K562 (cell line): Measurements from ENCODE around the gene MOB1A. TPM values are rescaled to one million over a fixed set of nuclear protein-coding genes. Genes with fewer than 3 reads are reported as not detected.

Experiments used
- ATAC-seq: fragments of 200-7000 bp; cut with Tn5 transposase; 3 replicates; pipeline ENCODE4 v1.9.1; 2020; ENCODE audit warnings: moderate library complexity
- BruUV-seq: library from RNA; stranded (reverse); fragments of 400-500 nt; replicated peaks from 2 replicates; lab custom pipeline; 2021; lab: Mats Ljungman, UMichigan
- CTCF ChIA-PET: fragments of 300-600 bp; formaldehyde crosslinking; extraction: SDS; loops from one replicate; lab custom pipeline; 2021; ENCODE audit warnings: low intra/inter-chr PET ratio; lab: Yijun Ruan, JAX
- POLR2A ChIA-PET: fragments of 300-600, 350-650 bp; sonication (Branson Sonifier 250); formaldehyde crosslinking; extraction: SDS; loops from one replicate; lab custom pipeline; 2021; ENCODE audit warnings: antibody characterized with exemption, inconsistent platforms; lab: Yijun Ruan, JAX
- DNase-seq, 4 experiments: peaks; one replicate each; pipeline versions ENCODE4 v3.0.0 to v3.0.0-alpha.2; 2011 to 2018; ENCODE audit warnings: low spot score in 3 of 4, mixed read lengths in 3 of 4; ENCODE audit errors: extremely low read depth in 1 of 4
- FAIRE-seq: peaks from 2 replicates; lab custom pipeline; 2011; peaks lifted over from hg19 to GRCh38; lab: Jason Lieb, UNC
- H2AFZ ChIP-seq: 2 replicates; pipeline ENCODE4 v1.6.0; 2011; ENCODE audit warnings: low read depth, low read length, control low read depth, inconsistent platforms
- H3K27ac ChIP-seq: fragments of 200-600 bp; 3 replicates; pipeline ENCODE4 v1.8.0; 2011; ENCODE audit warnings: low read depth, mild to moderate bottlenecking, control low read depth, inconsistent platforms, low read length, moderate library complexity, mixed read lengths; ENCODE audit errors: extremely low read depth
- H3K27me3 ChIP-seq, 2 experiments: fragments of 300-600 bp in 1 of 2; 2 replicates in 1 of 2; 3 replicates in 1 of 2; pipeline versions ENCODE4 v1.6.0 to v1.8.0; 2011; ENCODE audit warnings: inconsistent platforms in 2 of 2, low read length in 2 of 2, mild to moderate bottlenecking in 1 of 2, mixed read lengths in 1 of 2, moderate library complexity in 1 of 2; ENCODE audit not compliant: control insufficient read depth in 2 of 2, insufficient read depth in 2 of 2
- H3K36me3 ChIP-seq: fragments of 300-600 bp; 3 replicates; pipeline ENCODE4 v1.8.0; 2011; ENCODE audit warnings: mild to moderate bottlenecking, low read length, inconsistent platforms; ENCODE audit not compliant: control insufficient read depth, insufficient read depth
- H3K4me1 ChIP-seq, 2 experiments: fragments of 200-600 bp in 1 of 2; replicated peaks in 1 of 2; 2 replicates in 1 of 2; 3 replicates in 1 of 2; pipeline versions ENCODE4 v1.5.1 to v1.8.0; 2011; ENCODE audit warnings: inconsistent platforms in 2 of 2, low read length in 2 of 2, mild to moderate bottlenecking in 1 of 2, mixed read lengths in 1 of 2, moderate library complexity in 1 of 2; ENCODE audit not compliant: control insufficient read depth in 2 of 2, insufficient read depth in 2 of 2
- H3K4me2 ChIP-seq: 2 replicates; pipeline ENCODE4 v1.6.1; 2011; ENCODE audit warnings: low read length, control low read depth, inconsistent platforms, mixed read lengths; ENCODE audit not compliant: insufficient read depth
- H3K4me3 ChIP-seq: fragments of 200-600 bp; sonication (generic), shearing (Covaris generic); 2 replicates; pipeline ENCODE4 v1.5.1; 2016; ENCODE audit warnings: control low read depth, inconsistent platforms
- H3K79me2 ChIP-seq: fragments of 200-600 bp; 3 replicates; pipeline ENCODE4 v1.8.0; 2011; ENCODE audit warnings: low read length, inconsistent platforms; ENCODE audit not compliant: control insufficient read depth, insufficient read depth
- H3K9ac ChIP-seq, 2 experiments: 2 replicates each; pipeline versions ENCODE4 v1.6.0 to v1.6.1; 2011; ENCODE audit warnings: low read depth in 2 of 2, low read length in 2 of 2, control low read depth in 1 of 2, inconsistent platforms in 1 of 2, mild to moderate bottlenecking in 1 of 2, mixed read lengths in 1 of 2; ENCODE audit not compliant: insufficient read depth in 1 of 2
- H3K9me1 ChIP-seq: one replicate; pipeline ENCODE4 v1.6.0; 2011; ENCODE audit warnings: inconsistent platforms, mild to moderate bottlenecking, low read length, moderate library complexity; ENCODE audit not compliant: control insufficient read depth, insufficient read depth
- H3K9me3 ChIP-seq: replicated peaks from 2 replicates; pipeline ENCODE4 v1.5.1; 2011; ENCODE audit warnings: low read depth, low read length, inconsistent platforms; ENCODE audit not compliant: control insufficient read depth, insufficient read depth
- H4K20me1 ChIP-seq: replicated peaks from 2 replicates; pipeline ENCODE4 v1.6.1; 2011; ENCODE audit warnings: low read length, inconsistent platforms, mixed read lengths; ENCODE audit not compliant: control insufficient read depth, insufficient read depth
- ATF4 ChIP-seq: fragments of 450-650 bp; formaldehyde crosslinking; IDR thresholded peaks from 2 replicates; pipeline ENCODE4 v1.4.0; 2022; ENCODE audit warnings: mild to moderate bottlenecking, moderate library complexity
- CSDE1 ChIP-seq, 2 experiments: fragments of 450-650 bp; IDR thresholded peaks; 2 replicates each; pipeline ENCODE4 v1.6.1; 2016; ENCODE audit warnings: mild to moderate bottlenecking in 1 of 2
- EHMT2 ChIP-seq: fragments of 450-650 bp; IDR thresholded peaks from 2 replicates; pipeline ENCODE4 v1.6.1; 2018; ENCODE audit warnings: antibody characterized with exemption
- ELK3 ChIP-seq: fragments of 450-650 bp; formaldehyde crosslinking; IDR thresholded peaks from 2 replicates; pipeline ENCODE4 v1.4.0; 2020; ENCODE audit warnings: mild to moderate bottlenecking
- HDAC1 ChIP-seq, 2 experiments: fragments of 450-650 bp; IDR thresholded peaks; 2 replicates each; pipeline ENCODE4 v1.6.1; 2016 to 2017; ENCODE audit warnings: inconsistent platforms in 1 of 2, mild to moderate bottlenecking in 1 of 2, moderate library complexity in 1 of 2
- IFI16 ChIP-seq: fragments of 250-450 bp; sonication (Bioruptor Pico); IDR thresholded peaks from 2 replicates; pipeline ENCODE4 v2.1.2; 2022; ENCODE audit warnings: mild to moderate bottlenecking, inconsistent platforms
- IRF2 ChIP-seq: sonication (generic); formaldehyde crosslinking; IDR thresholded peaks from 2 replicates; pipeline ENCODE4 v1.8.1; 2022; ENCODE audit warnings: mild to moderate bottlenecking, missing genetic modification reagents
- JUNB ChIP-seq: fragments of 450-650 bp; formaldehyde crosslinking; conservative IDR thresholded peaks from 2 replicates; pipeline ENCODE4 v1.4.0; 2020; ENCODE audit warnings: mild to moderate bottlenecking
- JUND ChIP-seq, 2 experiments: IDR thresholded peaks; 2 replicates in 1 of 2; 3 replicates in 1 of 2; pipeline ENCODE4 v1.6.1; 2011; ENCODE audit warnings: borderline replicate concordance in 2 of 2, low read depth in 2 of 2, low read length in 2 of 2, improper control_type of control experiment in 1 of 2, missing biosample characterization in 1 of 2, missing genetic modification characterization in 1 of 2, missing genetic modification reagents in 1 of 2
- LARP7 ChIP-seq: fragments of 450-650 bp; IDR thresholded peaks from 2 replicates; pipeline ENCODE4 v1.6.1; 2016
- MLLT1 ChIP-seq, 2 experiments: fragments of 450-650 bp; IDR thresholded peaks; 2 replicates each; pipeline ENCODE4 v1.6.1; 2016
- PHF8 ChIP-seq: fragments of 200-600 bp; sonication (generic); IDR thresholded peaks from 2 replicates; pipeline ENCODE4 v1.6.1; 2012; ENCODE audit warnings: mixed run types, mild to moderate bottlenecking, inconsistent platforms, low read length, moderate library complexity, borderline replicate concordance
- RB1 ChIP-seq: fragments of 450-650 bp; IDR thresholded peaks from 2 replicates; pipeline ENCODE4 v1.6.1; 2017; ENCODE audit warnings: low read depth, mild to moderate bottlenecking
- SETDB1 ChIP-seq: IDR thresholded peaks from one replicate; pipeline ENCODE4 v1.6.1; 2012; ENCODE audit warnings: low read length, control low read depth, inconsistent platforms
- SREBF2 ChIP-seq: sonication (generic); formaldehyde crosslinking; IDR thresholded peaks from 2 replicates; pipeline ENCODE4 v1.4.0; 2020; ENCODE audit warnings: mild to moderate bottlenecking, missing genetic modification reagents
- TCF7 ChIP-seq: sonication (generic); IDR thresholded peaks from 2 replicates; pipeline ENCODE4 v1.6.1; 2016; ENCODE audit warnings: antibody characterized with exemption, borderline replicate concordance
- ZNF41 ChIP-seq: fragments of 250-450 bp; sonication (Bioruptor Pico); conservative IDR thresholded peaks from 2 replicates; pipeline ENCODE4 v1.4.0; 2020; ENCODE audit warnings: mild to moderate bottlenecking
- ZNF77 ChIP-seq: fragments of 250-450 bp; sonication (Bioruptor Pico); IDR thresholded peaks from 2 replicates; pipeline ENCODE4 v1.5.0; 2020
- ZNF778 ChIP-seq: fragments of 450-650 bp; formaldehyde crosslinking; IDR thresholded peaks from 2 replicates; pipeline ENCODE4 v1.4.0; 2020; ENCODE audit warnings: mild to moderate bottlenecking, moderate library complexity
- WGBS: fragments of 100-300 bp; shearing (Covaris generic); methylation state at CpG from one replicate; pipeline ENCODE4 v1.1.6; 2016; ENCODE audit warnings: low coverage, mixed read lengths; ENCODE audit not compliant: insufficient coverage; ENCODE audit errors: missing lambda C conversion rate; 5-methylcytosine and 5-hydroxymethylcytosine counted together
- in situ Hi-C: fragments of 300-500 bp; cut with MboI; formaldehyde crosslinking; loops from 4 replicates; pipeline ENCODE4 v1.15.0; 2018; ENCODE audit warnings: inconsistent platforms, mixed read lengths
- intact Hi-C: fragments of 100-400 bp; cut with micrococcal nuclease; formaldehyde crosslinking; loops from 2 replicates; pipeline ENCODE4 v1.14.2; 2022
- polyA plus RNA-seq, 8 experiments: library from polyadenylated mRNA; depleted of rRNA in 4 of 8; stranded (reverse) in 5 of 8; unstranded in 3 of 8; fragments of >200 nt; fragmentation: Nextera tagmentation in 2 of 8; fragmentation: Illumina TruSeq in 1 of 8; extraction: Ambion mirVana in 2 of 8; extraction: Trizol in 1 of 8; gene quantifications; 2 replicates each; pipeline versions ENCODE4 v1.2.1 to v1.2.3, GENCODE V29; 2011 to 2014; ENCODE audit warnings: inconsistent platforms in 1 of 8, missing spikeins in 1 of 8
- total RNA-seq, 7 experiments: library from RNA; depleted of rRNA in 6 of 7; stranded (reverse); fragments of >200 nt in 6 of 7; fragmentation: Illumina TruSeq in 2 of 7; extraction: Trizol in 2 of 7; gene quantifications; 2 replicates each; pipeline versions ENCODE4 v1.2.1 to v1.2.3, GENCODE V29; 2011 to 2021; ENCODE audit warnings: low replicate concordance in 1 of 7

MOB1A gene
- total and polyA plus RNA-seq, 9 of the 15 experiments (the other 6 are each of a cell fraction or from before 2014, with no cell fraction given): 24.8 to 100 (median 60.2) TPM

GRCh38 chr2:74148457-74149246 lies 30.0 kb downstream of the MOB1A start:
- Histone ChIP-seq H3K9me3 (no peaks in the 10 kb centered on the region), H3K79me2 (peaks cover 74% of the 10 kb centered on the region), H3K9me1 (no peaks in the 10 kb centered on the region), H3K4me1 (peaks cover 31 to 35% of the 10 kb centered on the region in 2 experiments), H2AFZ (peak overlapping the region; percentile 90), H3K36me3 (peaks cover 63% of the 10 kb centered on the region), H3K4me3 (peak overlapping the region; percentile 64), H3K27ac (peak overlapping the region; percentile 80), H3K27me3 (no peaks in the 10 kb centered on the region), H3K9ac (peak overlapping the region; percentile 82 to 98), H4K20me1 (no peaks in the 10 kb centered on the region), H3K4me2 (peak overlapping the region; percentile 96)
- CTCF ChIA-PET: interaction anchor here (0.6 to 0.7 kb wide), 2 partner anchors 28 to 223 kb away, joined by 4 to 5 read pairs; no protein-coding TSS in a partner anchor
- DNase-seq: peak in 1 of 4 experiments; percentile 52
- in situ Hi-C loops (no loop called here), intact Hi-C loops (loop anchor here (2.0 to 10.0 kb wide), 4 partner anchors 50 to 464 kb away; partner anchors contain the start of genes DGUOK, MTHFD2 and STAMBP)
- FAIRE-seq: no peak
- peak; percentile 22 for ATAC-seq
- WGBS: 4% methylated on average over 16 of the region's 16 CpGs
- POLR2A ChIA-PET: interaction anchor here (0.7 to 7.8 kb wide), 20 partner anchors 12 to 469 kb away, joined by 3 to 56 read pairs (median 4); partner anchors contain the start of genes MOB1A and MTHFD2
- TSS peak; percentile 75 for BruUV-seq
- TF ChIP-seq EHMT2: peak; percentile 72
- no peak for TF ChIP-seq ZNF778
- peak in 1 of 2 experiments; percentile 63; a peak in 2 of 4 replicates for TF ChIP-seq HDAC1 (IDR thresholded peaks at IDR 0.05)
- no peak for TF ChIP-seq TCF7
- TF ChIP-seq IRF2: no peak
- TF ChIP-seq PHF8: no peak
- no peak for TF ChIP-seq IFI16 (CRISPR knock-in tag)
- TF ChIP-seq ELK3 (CRISPR knock-in tag): no peak
- TF ChIP-seq CSDE1 (IDR thresholded peaks at IDR 0.05): no peak
- TF ChIP-seq ZNF77: no peak
- no peak for TF ChIP-seq ATF4 (CRISPR knock-in tag)
- TF ChIP-seq MLLT1 (IDR thresholded peaks at IDR 0.05): 0 out of 4 replicates have a peak, but pooled peaks of 1 of the 2 experiments have one; percentile 43
- TF ChIP-seq JUND (IDR thresholded peaks at IDR 0.05; ENCODE audit: borderline replicate concordance, low read depth, low read length): no peak
- TF ChIP-seq JUND (tag; IDR thresholded peaks at IDR 0.05; ENCODE audit: borderline replicate concordance, low read depth, low read length): 0 out of 3 replicates have a peak, but pooled peaks have one; percentile 39
- TF ChIP-seq JUNB (CRISPR knock-in tag): no peak
- TF ChIP-seq ZNF41: no peak
- no peak for TF ChIP-seq SETDB1
- no peak for TF ChIP-seq SREBF2 (CRISPR knock-in tag)
- TF ChIP-seq RB1: no peak; the same call in 1 of the 2 replicates
- no peak for TF ChIP-seq LARP7
